Lung (tissue), 16 donors: Measurements from ENCODE around the gene IMPG1. TPM values are rescaled to one million over a fixed set of nuclear protein-coding genes. Genes with fewer than 3 reads are reported as not detected.

Source experiments
- ATAC-seq: fragments of 200-7000 bp; cut with Tn5 transposase; one replicate; pipeline ENCODE4 v1.9.1; 2020; ENCODE audit warnings: moderate number of reproducible peaks; ENCODE audit not compliant: insufficient read depth, low FRiP score
- DNase-seq, 3 donors: peaks; one replicate each; pipeline ENCODE4 v3.0.0-alpha.2; 2013 to 2017
- H3K27ac ChIP-seq, 2 donors: one replicate each; pipeline ENCODE4 v1.5.1; 2013; ENCODE audit warnings: mild to moderate bottlenecking in 2 of 2, moderate library complexity in 2 of 2, control low read depth in 1 of 2, inconsistent platforms in 1 of 2, low read depth in 1 of 2, low read length in 1 of 2
- H3K27me3 ChIP-seq, 3 donors: one replicate each; pipeline ENCODE4 v1.5.1; 2013; ENCODE audit warnings: low read length in 2 of 3; ENCODE audit not compliant: control insufficient read depth in 3 of 3, insufficient read depth in 3 of 3
- H3K36me3 ChIP-seq, 4 donors: one replicate each; pipeline ENCODE4 v1.5.1; 2013; ENCODE audit warnings: low read length in 4 of 4, mild to moderate bottlenecking in 1 of 4, moderate library complexity in 1 of 4; ENCODE audit not compliant: control insufficient read depth in 4 of 4, insufficient read depth in 4 of 4
- H3K4me1 ChIP-seq, 5 donors: one replicate each; pipeline ENCODE4 v1.5.1; 2013; ENCODE audit warnings: low read length in 5 of 5, mild to moderate bottlenecking in 2 of 5, moderate library complexity in 1 of 5; ENCODE audit not compliant: control insufficient read depth in 5 of 5, insufficient read depth in 5 of 5
- H3K4me3 ChIP-seq: one replicate; pipeline ENCODE4 v1.5.1; 2013; ENCODE audit warnings: mild to moderate bottlenecking, control low read depth, moderate library complexity
- H3K9ac ChIP-seq, 2 donors: one replicate each; pipeline ENCODE4 v1.5.1; 2013; ENCODE audit warnings: low read length in 2 of 2, control low read depth in 1 of 2; ENCODE audit not compliant: insufficient read depth in 1 of 2
- H3K9me3 ChIP-seq, 4 donors: one replicate each; pipeline ENCODE4 v1.5.1; 2013; ENCODE audit warnings: low read length in 3 of 4, mild to moderate bottlenecking in 1 of 4, moderate library complexity in 1 of 4; ENCODE audit not compliant: control insufficient read depth in 4 of 4, insufficient read depth in 3 of 4
- long read RNA-seq, 5 donors: transcript quantifications; one replicate each; lab custom pipeline, GENCODE V29; 2026
- polyA plus RNA-seq, 2 donors: library from polyadenylated mRNA; stranded (reverse); fragments of 200-250 nt; gene quantifications; one replicate each; pipeline ENCODE4 v1.2.1, GENCODE V29; 2013
- total RNA-seq, 2 donors: library from RNA; depleted of rRNA in 1 of 2; stranded (reverse); fragments of >200 nt in 1 of 2; gene quantifications; one replicate each; pipeline ENCODE4 v1.2.1, GENCODE V29; 2014 to 2021
- TF ChIP-seq, protein P1 (sequence below): IDR thresholded peaks from 2 replicates; pipeline ENCODE4 v1.5.1; 2012; ENCODE audit warnings: mild to moderate bottlenecking; ENCODE audit errors: control extremely low read depth, extremely low read depth
- donor health status: control.
- donor health status: control.
- donor health status: Bipolar disorder and iron deficiency.
- donor health status: healthy.
- donor health status: DM: yes; HTN: yes; CAD: no.

The IMPG1 gene, protein sequence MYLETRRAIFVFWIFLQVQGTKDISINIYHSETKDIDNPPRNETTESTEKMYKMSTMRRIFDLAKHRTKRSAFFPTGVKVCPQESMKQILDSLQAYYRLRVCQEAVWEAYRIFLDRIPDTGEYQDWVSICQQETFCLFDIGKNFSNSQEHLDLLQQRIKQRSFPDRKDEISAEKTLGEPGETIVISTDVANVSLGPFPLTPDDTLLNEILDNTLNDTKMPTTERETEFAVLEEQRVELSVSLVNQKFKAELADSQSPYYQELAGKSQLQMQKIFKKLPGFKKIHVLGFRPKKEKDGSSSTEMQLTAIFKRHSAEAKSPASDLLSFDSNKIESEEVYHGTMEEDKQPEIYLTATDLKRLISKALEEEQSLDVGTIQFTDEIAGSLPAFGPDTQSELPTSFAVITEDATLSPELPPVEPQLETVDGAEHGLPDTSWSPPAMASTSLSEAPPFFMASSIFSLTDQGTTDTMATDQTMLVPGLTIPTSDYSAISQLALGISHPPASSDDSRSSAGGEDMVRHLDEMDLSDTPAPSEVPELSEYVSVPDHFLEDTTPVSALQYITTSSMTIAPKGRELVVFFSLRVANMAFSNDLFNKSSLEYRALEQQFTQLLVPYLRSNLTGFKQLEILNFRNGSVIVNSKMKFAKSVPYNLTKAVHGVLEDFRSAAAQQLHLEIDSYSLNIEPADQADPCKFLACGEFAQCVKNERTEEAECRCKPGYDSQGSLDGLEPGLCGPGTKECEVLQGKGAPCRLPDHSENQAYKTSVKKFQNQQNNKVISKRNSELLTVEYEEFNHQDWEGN
- total RNA-seq, result not detected
- not detected for polyA plus RNA-seq
- long read RNA-seq, donor 1, result 0 reads
- long read RNA-seq, donor 2, result 0 reads
- long read RNA-seq, donor 3, result 0 reads
- long read RNA-seq, donor 4, result 0 reads
- long read RNA-seq, donor 5, result 0 reads

DNA sequence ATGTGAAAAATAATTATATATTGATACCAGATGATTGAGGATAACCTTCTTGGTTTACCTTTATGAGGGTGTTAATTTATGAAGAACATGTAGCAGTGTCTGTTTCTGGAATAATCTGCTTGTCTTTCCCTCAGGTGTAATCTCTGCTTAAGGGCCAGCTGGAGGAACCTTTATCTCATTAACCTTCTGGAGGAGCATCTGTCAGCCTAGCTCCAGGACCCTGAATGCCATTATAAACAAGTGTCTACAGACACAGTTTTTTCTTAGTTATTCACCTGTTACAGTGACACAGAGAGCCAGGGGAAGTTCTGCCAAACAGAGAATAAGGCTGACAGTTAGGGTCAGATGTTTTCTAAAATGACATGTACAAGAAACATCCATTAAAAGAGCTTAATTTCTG, at the start of gene IMPG1:
Gene IMPG1 (minus strand): TSS at position 101 of the 400 bp plus-strand sequence. CDS start 174 bp downstream, outside the sequence.
- Histone ChIP-seq H3K36me3 (no peaks in the 10 kb centered on the region), H3K27ac (no peak within 1 kb of the TSS), H3K4me1 (no peaks in the 10 kb centered on the region), H3K4me3 (no peak within 1 kb of the TSS), H3K27me3 (no peaks in the 10 kb centered on the region), H3K9ac (no peak within 1 kb of the TSS), H3K9me3 (peaks cover 0 to under 1% (median 0%) of the 10 kb centered on the region in 4 donors)
- DNase-seq, result no peak
- TF ChIP-seq, protein P1, sequence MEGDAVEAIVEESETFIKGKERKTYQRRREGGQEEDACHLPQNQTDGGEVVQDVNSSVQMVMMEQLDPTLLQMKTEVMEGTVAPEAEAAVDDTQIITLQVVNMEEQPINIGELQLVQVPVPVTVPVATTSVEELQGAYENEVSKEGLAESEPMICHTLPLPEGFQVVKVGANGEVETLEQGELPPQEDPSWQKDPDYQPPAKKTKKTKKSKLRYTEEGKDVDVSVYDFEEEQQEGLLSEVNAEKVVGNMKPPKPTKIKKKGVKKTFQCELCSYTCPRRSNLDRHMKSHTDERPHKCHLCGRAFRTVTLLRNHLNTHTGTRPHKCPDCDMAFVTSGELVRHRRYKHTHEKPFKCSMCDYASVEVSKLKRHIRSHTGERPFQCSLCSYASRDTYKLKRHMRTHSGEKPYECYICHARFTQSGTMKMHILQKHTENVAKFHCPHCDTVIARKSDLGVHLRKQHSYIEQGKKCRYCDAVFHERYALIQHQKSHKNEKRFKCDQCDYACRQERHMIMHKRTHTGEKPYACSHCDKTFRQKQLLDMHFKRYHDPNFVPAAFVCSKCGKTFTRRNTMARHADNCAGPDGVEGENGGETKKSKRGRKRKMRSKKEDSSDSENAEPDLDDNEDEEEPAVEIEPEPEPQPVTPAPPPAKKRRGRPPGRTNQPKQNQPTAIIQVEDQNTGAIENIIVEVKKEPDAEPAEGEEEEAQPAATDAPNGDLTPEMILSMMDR, result no peak
- ATAC-seq, result no peak

DNA sequence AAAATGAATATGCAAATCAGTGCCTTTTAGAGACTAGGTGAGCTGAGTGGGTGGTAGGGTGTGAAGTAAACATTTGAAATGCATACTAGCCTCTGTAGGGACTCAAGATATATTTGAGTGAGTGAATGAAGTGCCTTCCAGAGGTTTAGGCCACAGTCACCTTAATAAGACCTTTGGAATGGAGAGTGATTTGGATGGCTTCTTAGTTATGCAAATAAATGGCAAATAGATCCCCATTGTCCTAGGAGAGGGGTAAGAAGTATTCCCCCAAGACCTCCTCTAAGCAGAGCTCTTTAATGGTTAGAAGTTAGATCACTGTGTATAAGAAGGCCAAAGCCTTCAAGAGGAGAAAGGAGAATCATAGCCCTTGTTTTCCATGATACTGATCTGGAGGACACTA, 47.8 kb upstream of the IMPG1 start:
- Histone ChIP-seq H3K9me3 (peaks cover 0 to 4% (median 0%) of the 10 kb centered on the region in 4 donors), H3K36me3 (no peaks in the 10 kb centered on the region), H3K4me1 (no peaks in the 10 kb centered on the region), H3K4me3 (no peak overlapping the region), H3K9ac (no peak overlapping the region), H3K27me3 (no peaks in the 10 kb centered on the region), H3K27ac (no peak overlapping the region)
- ATAC-seq (no peak), DNase-seq (no peak)
- TF ChIP-seq, protein P1, result no peak

DNA sequence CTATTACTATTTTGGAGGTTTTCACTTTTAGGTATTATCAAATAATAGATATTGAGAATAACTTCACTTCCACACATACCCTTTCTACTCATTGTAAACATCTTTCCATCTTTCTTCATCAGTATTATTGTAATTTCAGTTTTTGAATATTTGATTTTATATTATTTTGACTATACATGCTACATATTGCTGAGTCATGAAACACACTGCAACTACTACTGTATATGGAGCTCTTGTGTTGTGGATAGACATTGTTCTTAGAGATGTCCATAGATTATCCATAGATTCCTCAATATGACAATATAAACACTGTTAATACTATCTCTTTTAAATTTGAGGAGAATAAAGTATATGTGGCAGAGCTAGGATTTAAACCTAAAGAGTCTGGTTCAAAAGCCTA, 819 bp upstream of the IMPG1 start:
- no peaks in the 10 kb centered on the region for H3K27me3 ChIP-seq
- H3K9ac ChIP-seq, result no peak overlapping the region
- H3K36me3 ChIP-seq, result no peaks in the 10 kb centered on the region
- H3K4me3 ChIP-seq, result no peak overlapping the region
- DNase-seq (no peak), ATAC-seq (no peak)
- no peak overlapping the region for H3K27ac ChIP-seq
- H3K9me3 ChIP-seq, result peaks cover 0 to 4% (median 0%) of the 10 kb centered on the region in 4 donors
- TF ChIP-seq, protein P1, result no peak
- no peaks in the 10 kb centered on the region for H3K4me1 ChIP-seq
